Pancreas (tissue), 10 donors: ENCODE results near the gene SRMS. TPM values are rescaled to one million over a fixed set of nuclear protein-coding genes. Genes with fewer than 3 reads are reported as not detected.

ENCODE experiments used
- ATAC-seq, 4 donors: fragments of 200-7000 bp; cut with Tn5 transposase; one replicate each; pipeline versions ENCODE4 v1.8.0 to v1.9.1; 2020; ENCODE audit warnings: mild to moderate bottlenecking in 4 of 4, moderate library complexity in 4 of 4
- DNase-seq, 6 donors: peaks; one replicate each; pipeline ENCODE4 v3.0.0-alpha.2; 2020
- FAIRE-seq: peaks from 2 replicates; lab custom pipeline; 2012; peaks lifted over from hg19 to GRCh38; lab: Jason Lieb, UNC
- H3K27ac ChIP-seq, 4 donors: fragments of 200-600 bp; sonication (generic); 1 replicate in 3 of 4; 2 replicates in 1 of 4; pipeline versions ENCODE4 v1.5.0 to v1.8.0; 2020
- H3K27me3 ChIP-seq, 4 donors: fragments of 200-600 bp; one replicate each; pipeline ENCODE4 v1.8.0; 2021
- H3K36me3 ChIP-seq, 3 donors: fragments of 200-600 bp; sonication (generic) in 1 of 3; one replicate each; pipeline versions ENCODE4 v1.5.0 to v1.8.0; 2020 to 2021
- H3K4me1 ChIP-seq, 3 donors: fragments of 200-600 bp; one replicate each; pipeline ENCODE4 v1.8.0; 2021
- H3K4me3 ChIP-seq, 4 donors: fragments of 200-600 bp; sonication (generic) in 2 of 4; one replicate each; pipeline versions ENCODE4 v1.5.0 to v1.8.0; 2020 to 2021
- H3K9me3 ChIP-seq, 4 donors: fragments of 200-600 bp; one replicate each; pipeline ENCODE4 v1.8.0; 2021
- WGBS, 2 donors: extraction: QIAGEN DNeasy Blood & Tissue Kit; methylation state at CpG; one replicate each; pipeline ENCODE4 v1.1.7; 2013; 5-methylcytosine and 5-hydroxymethylcytosine counted together
- intact Hi-C, 3 donors: fragments of 100-400 bp; cut with DNase I; formaldehyde crosslinking; loops; one replicate each; pipeline versions ENCODE4 v1.11.1 to v1.14.2; 2022
- polyA plus RNA-seq, 2 donors: library from polyadenylated mRNA; stranded (reverse); fragments of 200-250 nt; gene quantifications; one replicate each; pipeline ENCODE4 v1.2.3, GENCODE V29; 2013
- total RNA-seq, 6 donors: library from RNA; stranded (reverse); fragmentation: NEBNext Ultra II Directional in 4 of 6; extraction: Animal tissue kit (Norgen Biotek cat#: 25700) in 4 of 6; gene quantifications; one replicate each; pipeline versions ENCODE4 v1.2.1 to v1.2.4, GENCODE V29; 2021 to 2023
- TF ChIP-seq, protein P1 (sequence below), 4 donors: fragments of 200-600 bp; sonication (generic) in 3 of 4; IDR thresholded peaks; one replicate each; pipeline versions ENCODE4 v1.5.0 to v1.8.0; 2021; ENCODE audit warnings: antibody characterized with exemption in 4 of 4
- donor health status: healthy with polysubstance abuse.
- donor health status: DM: no; HTN: no; CAD: no; lungs with moderate emphysema.
- donor health status: DM: no; HTN: no; CAD: no.
- donor health status: control.
- donor health status: control.
- donor health status: Bipolar disorder and iron deficiency.
- donor health status: DM: yes; HTN: yes; CAD: no.
- donor health status: DM: no; HTN: no; CAD: no.
- donor health status: DM: no; HTN: no; CAD: no.
- donor health status: DM: yes; HTN: yes; CAD: no.

Gene SRMS
- total and polyA plus RNA-seq, 8 donors, result not detected

DNA sequence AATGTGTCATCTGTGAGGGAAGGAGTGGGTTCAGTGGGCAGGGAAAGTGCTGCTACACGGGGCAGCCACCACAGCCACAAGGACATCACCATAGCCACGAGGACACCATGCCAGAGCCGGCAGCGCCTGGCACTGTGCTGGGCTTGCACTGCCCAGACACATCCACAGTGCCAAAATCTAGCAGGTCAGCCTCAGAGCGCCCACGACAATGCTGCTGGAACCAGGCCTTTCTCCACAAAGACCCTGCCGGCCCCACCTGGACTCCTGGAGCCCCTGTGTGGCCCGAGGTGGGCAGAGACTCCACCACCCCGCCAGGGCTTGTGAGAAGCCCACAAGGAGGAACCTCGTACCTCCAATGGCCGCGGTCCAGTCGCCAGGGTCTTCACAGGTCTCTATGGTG lies 45.1 kb upstream of the SRMS start:
- 90 to 92% methylated on average over 12 to 13 of the region's 13 CpGs for WGBS, 2 donors
- TF ChIP-seq, protein P1, sequence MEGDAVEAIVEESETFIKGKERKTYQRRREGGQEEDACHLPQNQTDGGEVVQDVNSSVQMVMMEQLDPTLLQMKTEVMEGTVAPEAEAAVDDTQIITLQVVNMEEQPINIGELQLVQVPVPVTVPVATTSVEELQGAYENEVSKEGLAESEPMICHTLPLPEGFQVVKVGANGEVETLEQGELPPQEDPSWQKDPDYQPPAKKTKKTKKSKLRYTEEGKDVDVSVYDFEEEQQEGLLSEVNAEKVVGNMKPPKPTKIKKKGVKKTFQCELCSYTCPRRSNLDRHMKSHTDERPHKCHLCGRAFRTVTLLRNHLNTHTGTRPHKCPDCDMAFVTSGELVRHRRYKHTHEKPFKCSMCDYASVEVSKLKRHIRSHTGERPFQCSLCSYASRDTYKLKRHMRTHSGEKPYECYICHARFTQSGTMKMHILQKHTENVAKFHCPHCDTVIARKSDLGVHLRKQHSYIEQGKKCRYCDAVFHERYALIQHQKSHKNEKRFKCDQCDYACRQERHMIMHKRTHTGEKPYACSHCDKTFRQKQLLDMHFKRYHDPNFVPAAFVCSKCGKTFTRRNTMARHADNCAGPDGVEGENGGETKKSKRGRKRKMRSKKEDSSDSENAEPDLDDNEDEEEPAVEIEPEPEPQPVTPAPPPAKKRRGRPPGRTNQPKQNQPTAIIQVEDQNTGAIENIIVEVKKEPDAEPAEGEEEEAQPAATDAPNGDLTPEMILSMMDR (IDR thresholded peaks at IDR 0.05), result no peak
- no peak overlapping the region for H3K4me3 ChIP-seq
- no peaks in the 10 kb centered on the region for H3K4me1 ChIP-seq
- H3K9me3 ChIP-seq, result no peaks in the 10 kb centered on the region
- DNase-seq, result peak in 1 of 6 donors; percentile 55
- no peak overlapping the region for H3K27ac ChIP-seq
- intact Hi-C loops, result no loop called here
- peaks cover 0 to 28% (median 3%) of the 10 kb centered on the region in 3 donors for H3K36me3 ChIP-seq
- FAIRE-seq, result no peak
- ATAC-seq, result no peak
- H3K27me3 ChIP-seq, result no peaks in the 10 kb centered on the region

DNA sequence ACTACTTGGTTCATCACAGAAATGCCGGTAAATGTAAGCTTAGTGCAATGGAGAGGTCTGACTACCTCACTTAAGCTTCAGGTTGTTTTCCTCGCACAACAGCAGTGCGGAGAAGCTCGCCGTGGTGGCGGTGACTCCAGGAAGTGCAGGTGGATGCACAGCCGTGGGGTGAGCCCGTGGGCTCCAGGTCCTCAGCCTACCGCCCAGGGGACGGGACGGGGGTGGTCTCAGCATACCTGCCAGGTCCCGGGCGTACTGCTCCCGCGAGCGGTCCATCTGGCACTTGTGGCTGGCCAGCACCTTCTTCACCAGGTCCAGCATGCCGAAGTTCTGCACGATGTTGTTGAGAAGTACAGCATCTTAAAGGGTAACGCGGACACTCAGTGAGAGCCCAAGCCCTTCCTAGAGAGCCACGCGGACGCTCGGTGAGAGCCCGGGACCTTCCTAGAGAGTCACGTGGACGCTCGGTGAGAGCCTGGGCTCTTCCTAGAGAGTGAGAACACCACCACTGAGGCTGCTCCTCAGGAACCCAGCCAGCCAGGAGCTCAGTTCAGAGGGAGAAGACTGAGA lies 44.3 kb upstream of the SRMS start:
- intact Hi-C loops, result no loop called here
- FAIRE-seq, result no peak
- ATAC-seq, result no peak
- Histone ChIP-seq H3K27me3 (no peaks in the 10 kb centered on the region), H3K9me3 (no peaks in the 10 kb centered on the region), H3K36me3 (peaks cover 0 to 28% (median 3%) of the 10 kb centered on the region in 3 donors), H3K4me3 (no peak overlapping the region), H3K27ac (no peak overlapping the region), H3K4me1 (no peaks in the 10 kb centered on the region)
- peak in 1 of 6 donors; percentile 52 for DNase-seq
- WGBS, 2 donors, result 94 to 98% methylated on average over 28 of the region's 28 CpGs
- TF ChIP-seq, protein P1 (IDR thresholded peaks at IDR 0.05), result no peak

DNA sequence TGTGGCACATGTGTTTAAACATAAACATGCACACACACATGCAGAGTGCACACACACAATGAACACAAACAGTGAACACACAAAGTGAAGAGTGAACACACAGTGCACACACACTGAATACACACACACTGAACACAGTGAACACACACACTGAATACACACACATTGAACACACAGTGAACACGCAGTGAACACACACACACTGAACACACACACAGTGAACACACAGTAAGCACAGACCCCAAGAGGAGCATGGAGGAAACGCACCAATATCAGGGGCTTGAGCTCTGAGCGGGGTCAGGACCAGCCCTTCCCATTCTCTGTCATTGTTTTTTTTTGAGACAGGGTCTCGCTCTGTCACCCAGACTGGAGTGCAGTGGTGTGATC lies 43.6 kb upstream of the SRMS start:
- DNase-seq (no peak), ATAC-seq (no peak), FAIRE-seq (no peak)
- Histone ChIP-seq H3K27me3 (no peaks in the 10 kb centered on the region), H3K4me1 (no peaks in the 10 kb centered on the region), H3K9me3 (no peaks in the 10 kb centered on the region), H3K4me3 (no peak overlapping the region), H3K27ac (no peak overlapping the region), H3K36me3 (peaks cover 0 to 28% (median 3%) of the 10 kb centered on the region in 3 donors)
- 97 to 98% methylated on average over 4 of the region's 4 CpGs for WGBS, 2 donors
- TF ChIP-seq, protein P1 (IDR thresholded peaks at IDR 0.05), result no peak
- intact Hi-C loops, result no loop called here

DNA sequence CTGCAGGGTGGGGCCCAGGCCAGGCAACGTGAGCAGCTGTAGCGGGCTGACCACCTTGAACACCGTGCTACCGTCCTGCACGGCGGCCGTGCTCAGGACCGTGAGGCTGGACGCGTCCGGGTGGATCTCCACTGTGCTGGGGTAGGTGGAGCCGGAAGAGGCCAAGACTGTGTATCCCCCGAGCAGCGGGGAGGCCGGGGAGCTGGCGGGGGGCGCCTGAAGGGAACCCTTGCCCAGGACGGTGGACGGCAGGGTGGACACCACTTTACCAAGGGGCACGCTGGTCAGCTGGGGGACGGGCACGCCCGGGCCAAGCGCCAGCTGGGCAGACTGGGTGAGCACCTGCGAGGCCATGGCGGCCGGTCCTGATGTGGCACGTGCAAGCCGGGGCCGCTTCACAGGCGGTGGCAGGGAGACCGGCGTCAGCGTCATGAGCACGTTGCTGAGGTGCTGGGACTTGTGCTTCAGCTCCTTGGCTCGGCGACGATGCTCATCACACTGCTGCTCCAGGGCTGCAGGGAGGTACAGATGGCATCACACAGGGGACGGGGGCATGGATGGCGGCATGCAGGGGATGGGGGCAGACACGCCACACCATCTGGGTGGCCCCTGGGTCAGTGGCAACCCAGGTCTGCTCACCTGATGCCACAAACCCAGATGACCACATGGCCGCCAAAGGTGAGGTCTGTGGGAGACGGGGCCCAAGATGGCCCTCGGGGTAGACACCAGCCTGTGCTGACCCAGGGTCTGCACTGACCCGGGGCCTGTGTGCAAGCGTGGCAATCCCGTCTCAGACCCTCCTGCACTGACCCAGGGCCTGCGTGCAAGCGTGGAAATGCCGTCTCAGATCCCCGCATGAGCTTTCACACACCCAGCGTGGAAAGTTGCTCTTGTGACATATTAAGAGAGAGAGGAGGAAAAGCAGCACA lies 42.9 kb upstream of the SRMS start:
- H3K4me1 ChIP-seq, result no peaks in the 10 kb centered on the region
- H3K4me3 ChIP-seq, result no peak overlapping the region
- DNase-seq (peak in 1 of 6 donors; percentile 80), ATAC-seq (peak in 1 of 4 donors; percentile 13), FAIRE-seq (no peak)
- H3K27me3 ChIP-seq, result no peaks in the 10 kb centered on the region
- WGBS, 2 donors, result 92 to 93% methylated on average over 51 to 52 of the region's 52 CpGs
- TF ChIP-seq, protein P1 (IDR thresholded peaks at IDR 0.05), result no peak
- peaks cover 0 to 22% (median 3%) of the 10 kb centered on the region in 3 donors for H3K36me3 ChIP-seq
- intact Hi-C loops, result no loop called here
- H3K27ac ChIP-seq, result peak overlapping the region in 1 of 4 donors; percentile 67
- no peaks in the 10 kb centered on the region for H3K9me3 ChIP-seq
